ENCODE results near the gene WDR73. TPM values are rescaled to one million over a fixed set of nuclear protein-coding genes. Genes with fewer than 3 reads are reported as not detected.

The WDR73 gene
- total RNA-seq, 2 donors from 2014 or later = 18.0 to 18.7 TPM

- intact Hi-C loops (cut with DNase I) = loop anchor here (10.0 kb wide), 2 partner anchors 144 to 324 kb away; partner anchors contain the start of gene ZNF592 (in 1 of the 2)
Measured at GRCh38 chr15:84600687-84601554, 53.2 kb downstream of the WDR73 start, which contains the start of gene ZSCAN2. ZSCAN2 (plus strand) TSS chr15:84601009; CDS start chr15:84603928, 2,919 bp downstream.

GRCh38 chr15:84600331-84600686 lies 53.8 kb downstream of the WDR73 start:
- intact Hi-C loops (cut with DNase I) = loop anchor here (10.0 kb wide), 2 partner anchors 144 to 324 kb away; partner anchors contain the start of gene ZNF592 (in 1 of the 2)
- DNase-seq (ENCODE audit: low spot score) = peak; percentile 97

More at GRCh38 chr15:84600687-84601554, 53.2 kb downstream of the WDR73 start, which contains the start of gene ZSCAN2:
- DNase-seq (ENCODE audit: low spot score) = peak; percentile 98

- DNase-seq (ENCODE audit: low spot score) = peak; percentile 71
- intact Hi-C loops (cut with DNase I) = loop anchor here (10.0 kb wide), 3 partner anchors 145 to 325 kb away; partner anchors contain the start of gene ZNF592 (in 1 of the 2)
Measured at GRCh38 chr15:84599906-84600305, 54.2 kb downstream of the WDR73 start.

GRCh38 chr15:84598993-84599392 lies 55.1 kb downstream of the WDR73 start:
- peak; percentile 47 for DNase-seq (ENCODE audit: low spot score)

GRCh38 chr15:84598250-84598649 lies 55.8 kb downstream of the WDR73 start:
- no peak for DNase-seq (ENCODE audit: low spot score)

More at GRCh38 chr15:84598993-84599392, 55.1 kb downstream of the WDR73 start:
- intact Hi-C loops (cut with DNase I) = loop anchor here in 1 of 2 donors (10.0 kb wide), 1 partner anchor 226 kb away; no protein-coding TSS in a partner anchor

GRCh38 chr15:84597296-84597695 lies 56.8 kb downstream of the WDR73 start:
- intact Hi-C loops (cut with DNase I) = loop anchor here in 1 of 2 donors (10.0 kb wide), 1 partner anchor 228 kb away; no protein-coding TSS in a partner anchor
- no peak for DNase-seq (ENCODE audit: low spot score)

More at GRCh38 chr15:84598250-84598649, 55.8 kb downstream of the WDR73 start:
- intact Hi-C loops (cut with DNase I) = loop anchor here in 1 of 2 donors (10.0 kb wide), 1 partner anchor 227 kb away; no protein-coding TSS in a partner anchor

GRCh38 chr15:84595660-84596059 lies 58.4 kb downstream of the WDR73 start:
- DNase-seq (ENCODE audit: low spot score) = peak; percentile 77
- intact Hi-C loops (cut with DNase I) = loop anchor here in 1 of 2 donors (10.0 kb wide), 1 partner anchor 229 kb away; no protein-coding TSS in a partner anchor

- peak; percentile 76 for DNase-seq (ENCODE audit: low spot score)
- intact Hi-C loops (cut with DNase I) = loop anchor here in 1 of 2 donors (10.0 kb wide), 1 partner anchor 230 kb away; no protein-coding TSS in a partner anchor
Measured at GRCh38 chr15:84594617-84595290, 59.3 kb downstream of the WDR73 start.

GRCh38 chr15:84591815-84592214 lies 62.3 kb downstream of the WDR73 start:
- intact Hi-C loops (cut with DNase I) = loop anchor here in 1 of 2 donors (10.0 kb wide), 1 partner anchor 233 kb away; no protein-coding TSS in a partner anchor
- DNase-seq (ENCODE audit: low spot score) = no peak

- intact Hi-C loops (cut with DNase I) = loop anchor here in 1 of 2 donors (10.0 kb wide), 1 partner anchor 234 kb away; no protein-coding TSS in a partner anchor
- no peak for DNase-seq (ENCODE audit: low spot score)
Measured at GRCh38 chr15:84590406-84590805, 63.7 kb downstream of the WDR73 start.

Other genes starting within 250 kb of the WDR73 start
- gene ZSCAN2, start 53.3 kb downstream of the WDR73 start, total RNA-seq = 1 to 10 TPM; 3.0 to 4.7 TPM
- 1 to 10 TPM; 5.7 to 8.7 TPM for gene NMB, start 3.9 kb upstream of the WDR73 start, total RNA-seq
- 100 to 1,000 TPM in 1 of 2 donors, 10 to 100 TPM in 1; 83.0 to 113 TPM for gene SEC11A, start 61.9 kb upstream of the WDR73 start, total RNA-seq
- 10 to 100 TPM; 21.3 to 21.8 TPM for gene ZNF592, start 94.3 kb upstream of the WDR73 start, total RNA-seq
- gene ALPK3, start 163.1 kb upstream of the WDR73 start, total RNA-seq = 10 to 100 TPM; 18.6 to 27.3 TPM
- under 1 TPM in 1 of 2 donors, not detected in 1; 0.24 TPM for gene SLC28A1, start 230.4 kb upstream of the WDR73 start, total RNA-seq